Endothelial cell of umbilical vein (primary cell): Measurements from ENCODE around the gene SPEM2. TPM values are rescaled to one million over a fixed set of nuclear protein-coding genes. Genes with fewer than 3 reads are reported as not detected.

Source experiments
- BruUV-seq: library from RNA; stranded (reverse); fragments of 400-500 nt; replicated peaks from 2 replicates; lab custom pipeline; 2021; lab: Mats Ljungman, UMichigan
- CTCF ChIA-PET: fragments of 300-600, 350-600 bp; sonication (Branson Sonifier 250); formaldehyde crosslinking; loops from one replicate; lab custom pipeline; 2021; ENCODE audit warnings: antibody characterized with exemption, inconsistent platforms; lab: Charles Lee
- POLR2A ChIA-PET: fragments of 300-600, 350-600 bp; sonication (Branson Sonifier 250); formaldehyde crosslinking; loops from one replicate; lab custom pipeline; 2021; ENCODE audit warnings: antibody characterized with exemption, inconsistent platforms; lab: Charles Lee
- DNase-seq: peaks from one replicate; pipeline ENCODE4 v3.0.0-alpha.2; 2011; ENCODE audit warnings: low read depth, low spot score
- FAIRE-seq: peaks from 2 replicates; lab custom pipeline; 2011; peaks lifted over from hg19 to GRCh38; lab: Jason Lieb, UNC
- H2AFZ ChIP-seq: 2 replicates; pipeline ENCODE4 v1.6.0; 2012; ENCODE audit warnings: low read depth, low read length, control low read depth, inconsistent platforms
- H3K27ac ChIP-seq: 2 replicates; pipeline ENCODE4 v1.5.1; 2011; ENCODE audit warnings: low read depth, mild to moderate bottlenecking, control low read depth, low read length, moderate library complexity; ENCODE audit not compliant: insufficient read depth
- H3K27me3 ChIP-seq, 2 experiments: 2 replicates each; pipeline versions ENCODE4 v1.6.0 to v1.6.1; 2011; ENCODE audit warnings: low read length in 2 of 2, mixed read lengths in 1 of 2; ENCODE audit not compliant: control insufficient read depth in 2 of 2, insufficient read depth in 2 of 2
- H3K36me3 ChIP-seq, 2 experiments: 2 replicates in 1 of 2; 3 replicates in 1 of 2; pipeline ENCODE4 v1.5.1; 2011; ENCODE audit warnings: low read length in 2 of 2, mild to moderate bottlenecking in 1 of 2, moderate library complexity in 1 of 2; ENCODE audit not compliant: control insufficient read depth in 2 of 2, insufficient read depth in 2 of 2; ENCODE audit errors: extremely low read depth in 1 of 2
- H3K4me1 ChIP-seq: 3 replicates; pipeline ENCODE4 v1.5.1; 2011; ENCODE audit warnings: mild to moderate bottlenecking, low read length; ENCODE audit not compliant: control insufficient read depth, insufficient read depth; ENCODE audit errors: extremely low read depth
- H3K4me2 ChIP-seq: 2 replicates; pipeline ENCODE4 v1.6.1; 2011; ENCODE audit warnings: low read length, control low read depth, mixed read lengths; ENCODE audit not compliant: insufficient read depth
- H3K4me3 ChIP-seq, 3 experiments: fragments of 200-600 bp in 1 of 3; sonication (generic), shearing (Covaris generic) in 1 of 3; replicated peaks in 1 of 3; 2 replicates each; pipeline ENCODE4 v1.5.1; 2011 to 2016; ENCODE audit warnings: control low read depth in 3 of 3, low read length in 3 of 3, mild to moderate bottlenecking in 2 of 3, inconsistent platforms in 1 of 3, low read depth in 1 of 3, moderate library complexity in 1 of 3; ENCODE audit not compliant: insufficient read depth in 1 of 3
- H3K79me2 ChIP-seq: 2 replicates; pipeline ENCODE4 v1.6.0; 2012; ENCODE audit warnings: low read length, inconsistent platforms; ENCODE audit not compliant: control insufficient read depth, insufficient read depth
- H3K9ac ChIP-seq: replicated peaks from 2 replicates; pipeline ENCODE3; 2011; ENCODE audit warnings: low read length, control low read depth; ENCODE audit not compliant: insufficient read depth; ENCODE audit errors: extremely low read depth
- H3K9me1 ChIP-seq: replicated peaks from 3 replicates; pipeline ENCODE4 v1.6.0; 2011; ENCODE audit warnings: mild to moderate bottlenecking, low read length; ENCODE audit not compliant: control insufficient read depth, insufficient read depth; ENCODE audit errors: extremely low read depth
- H3K9me3 ChIP-seq: replicated peaks from 2 replicates; pipeline ENCODE4 v1.5.1; 2012; ENCODE audit warnings: low read length, inconsistent platforms; ENCODE audit not compliant: control insufficient read depth, insufficient read depth
- H4K20me1 ChIP-seq: replicated peaks from 2 replicates; pipeline ENCODE3; 2011; ENCODE audit warnings: mild to moderate bottlenecking, low read length; ENCODE audit not compliant: control insufficient read depth, insufficient read depth; ENCODE audit errors: extremely low read depth
- EZH2 ChIP-seq: IDR thresholded peaks from 2 replicates; pipeline ENCODE4 v1.6.1; 2012; ENCODE audit warnings: borderline replicate concordance, low read depth, mild to moderate bottlenecking, moderate library complexity, low read length, inconsistent platforms; ENCODE audit not compliant: severe bottlenecking
- FOS ChIP-seq: IDR thresholded peaks from 2 replicates; pipeline ENCODE4 v1.6.1; 2011; ENCODE audit warnings: mild to moderate bottlenecking, low read length, moderate library complexity, borderline replicate concordance; ENCODE audit not compliant: insufficient read depth
- GATA2 ChIP-seq: IDR thresholded peaks from 2 replicates; pipeline ENCODE4 v1.7.0; 2011; ENCODE audit warnings: low read depth, mild to moderate bottlenecking, moderate library complexity, mixed read lengths, low read length; ENCODE audit not compliant: insufficient read length, insufficient read depth
- JUN ChIP-seq: IDR thresholded peaks from 2 replicates; pipeline ENCODE4 v1.6.1; 2011; ENCODE audit warnings: borderline replicate concordance, low read depth; ENCODE audit not compliant: insufficient read length, insufficient read depth
- MAX ChIP-seq: IDR thresholded peaks from 2 replicates; pipeline ENCODE4 v1.6.1; 2011; ENCODE audit not compliant: insufficient read depth, insufficient read length
- MYC ChIP-seq: IDR thresholded peaks from one replicate; pipeline ENCODE4 v1.6.1; 2011; ENCODE audit warnings: mild to moderate bottlenecking, low read depth, low read length
- POLR2A ChIP-seq: IDR thresholded peaks from 2 replicates; pipeline ENCODE4 v1.6.1; 2012; ENCODE audit warnings: low read depth, mild to moderate bottlenecking, control low read depth, low read length
- POLR2AphosphoS5 ChIP-seq: IDR thresholded peaks from 2 replicates; pipeline ENCODE4 v1.6.1; 2012; ENCODE audit warnings: low read depth, mild to moderate bottlenecking, control low read depth, low read length, moderate library complexity; ENCODE audit not compliant: insufficient read depth
- dilution Hi-C: fragments of 300-500 bp; cut with MboI; formaldehyde crosslinking; loops from one replicate; pipeline ENCODE4 v1.15.0; 2019; ENCODE audit warnings: low sequenced_read_pairs; ENCODE audit not compliant: extremely low pct_ligation_motif_present
- intact Hi-C: fragments of 100-400 bp; cut with micrococcal nuclease; formaldehyde crosslinking; loops from one replicate; pipeline ENCODE4 v1.10.0; 2022
- polyA plus RNA-seq, 4 experiments: library from polyadenylated mRNA; depleted of rRNA in 3 of 4; stranded (reverse) in 3 of 4; unstranded in 1 of 4; fragments of >200 nt; gene quantifications; 2 replicates each; pipeline versions ENCODE4 v1.2.1 to v1.2.3, GENCODE V29; 2011 to 2012; ENCODE audit warnings: missing spikeins in 1 of 4
- total RNA-seq: library from RNA; stranded (reverse); gene quantifications from 2 replicates; pipeline ENCODE4 v1.2.3, GENCODE V29; 2021
- TF ChIP-seq, protein P1 (sequence below), 2 donors: IDR thresholded peaks; 1 replicate in 1 of 2; 2 replicates in 1 of 2; pipeline ENCODE4 v1.5.1; 2011; ENCODE audit warnings: low read length in 2 of 2, mild to moderate bottlenecking in 2 of 2, moderate library complexity in 2 of 2, control low read depth in 1 of 2, inconsistent platforms in 1 of 2, low read depth in 1 of 2; ENCODE audit not compliant: insufficient read depth in 1 of 2; ENCODE audit errors: extremely low read depth in 1 of 2

Gene SPEM2
- total and polyA plus RNA-seq, 2 donors (not counting 3 experiments of a cell fraction or from before 2014, with no cell fraction given) = not detected

GRCh38 chr17:7409716-7410115 lies 15.7 kb upstream of the SPEM2 start:
- no peaks in the 10 kb centered on the region for H3K9me1 ChIP-seq
- no peak overlapping the region for H3K27ac ChIP-seq
- no peaks in the 10 kb centered on the region for H4K20me1 ChIP-seq
- peaks cover 2% of the 10 kb centered on the region for H3K79me2 ChIP-seq
- no peak for FAIRE-seq
- peaks cover 0 to 15% of the 10 kb centered on the region in 2 experiments for H3K36me3 ChIP-seq
- no peak for DNase-seq
- H3K9me3 ChIP-seq = no peaks in the 10 kb centered on the region
- no peak overlapping the region for H3K4me3 ChIP-seq
- H2AFZ ChIP-seq = no peak overlapping the region
- H3K27me3 ChIP-seq = no peaks in the 10 kb centered on the region
- no TSS peak for BruUV-seq
- POLR2A ChIA-PET = no interaction called here
- no peak overlapping the region for H3K4me2 ChIP-seq
- peaks cover 4% of the 10 kb centered on the region for H3K4me1 ChIP-seq
- no peak overlapping the region for H3K9ac ChIP-seq
- TF ChIP-seq GATA2 = no peak
- no peak for TF ChIP-seq FOS
- TF ChIP-seq MYC = no peak
- TF ChIP-seq, protein P1, sequence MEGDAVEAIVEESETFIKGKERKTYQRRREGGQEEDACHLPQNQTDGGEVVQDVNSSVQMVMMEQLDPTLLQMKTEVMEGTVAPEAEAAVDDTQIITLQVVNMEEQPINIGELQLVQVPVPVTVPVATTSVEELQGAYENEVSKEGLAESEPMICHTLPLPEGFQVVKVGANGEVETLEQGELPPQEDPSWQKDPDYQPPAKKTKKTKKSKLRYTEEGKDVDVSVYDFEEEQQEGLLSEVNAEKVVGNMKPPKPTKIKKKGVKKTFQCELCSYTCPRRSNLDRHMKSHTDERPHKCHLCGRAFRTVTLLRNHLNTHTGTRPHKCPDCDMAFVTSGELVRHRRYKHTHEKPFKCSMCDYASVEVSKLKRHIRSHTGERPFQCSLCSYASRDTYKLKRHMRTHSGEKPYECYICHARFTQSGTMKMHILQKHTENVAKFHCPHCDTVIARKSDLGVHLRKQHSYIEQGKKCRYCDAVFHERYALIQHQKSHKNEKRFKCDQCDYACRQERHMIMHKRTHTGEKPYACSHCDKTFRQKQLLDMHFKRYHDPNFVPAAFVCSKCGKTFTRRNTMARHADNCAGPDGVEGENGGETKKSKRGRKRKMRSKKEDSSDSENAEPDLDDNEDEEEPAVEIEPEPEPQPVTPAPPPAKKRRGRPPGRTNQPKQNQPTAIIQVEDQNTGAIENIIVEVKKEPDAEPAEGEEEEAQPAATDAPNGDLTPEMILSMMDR (IDR thresholded peaks at IDR 0.05; ENCODE audit: extremely low read depth in 1 of 2, insufficient read depth in 1 of 2, low read depth in 1 of 2, low read length in 2 of 2) = no peak
- TF ChIP-seq POLR2A = no peak
- TF ChIP-seq MAX = no peak
- no peak for TF ChIP-seq EZH2
- TF ChIP-seq POLR2AphosphoS5 = no peak
- TF ChIP-seq JUN = no peak
- intact Hi-C loops = no loop called here
- dilution Hi-C loops = no loop called here
- CTCF ChIA-PET = no interaction called here
